T-cell (primary cell): ENCODE measurements around the gene TTK. TPM values are rescaled to one million over a fixed set of nuclear protein-coding genes. Genes with fewer than 3 reads are reported as not detected.

Experiments used
- ATAC-seq, 4 experiments: fragments of 200-7000 bp in 3 of 4; fragments of 150-1000 bp in 1 of 4; cut with Tn5 transposase; replicated peaks in 1 of 4; 1 replicate in 3 of 4; 2 replicates in 1 of 4; pipeline ENCODE4 v1.10.0; 2021; ENCODE audit warnings: moderate library complexity in 3 of 4, mild to moderate bottlenecking in 2 of 4, moderate number of reproducible peaks in 1 of 4
- CTCF ChIA-PET, 2 donors: fragments of 300-600 bp; sonication (Branson Sonifier 250); formaldehyde crosslinking; loops; one replicate each; lab custom pipeline; 2022; ENCODE audit warnings: antibody characterized with exemption in 2 of 2; lab: Charles Lee
- POLR2A ChIA-PET, 2 donors: fragments of 300-600 bp; sonication (Branson Sonifier 250); formaldehyde crosslinking; loops; one replicate each; lab custom pipeline; 2022; ENCODE audit warnings: antibody characterized with exemption in 2 of 2; lab: Charles Lee
- DNase-seq, 35 experiments: peaks; one replicate each; pipeline versions ENCODE4 v3.0.0 to v3.0.0-alpha.2; 2013 to 2023
- H3K27ac ChIP-seq: one replicate; pipeline ENCODE4 v1.5.1; 2013; ENCODE audit warnings: low read length
- H3K27me3 ChIP-seq, 2 experiments: replicated peaks in 1 of 2; 1 replicate in 1 of 2; 2 replicates in 1 of 2; pipeline versions ENCODE4 v1.6.1 to v1.7.0; 2013; ENCODE audit warnings: low read length in 1 of 2, mixed read lengths in 1 of 2; ENCODE audit not compliant: control insufficient read depth in 2 of 2, insufficient read depth in 2 of 2; ENCODE audit errors: extremely low read depth in 1 of 2
- H3K36me3 ChIP-seq, 2 donors: 1 replicate in 1 of 2; 2 replicates in 1 of 2; pipeline versions ENCODE4 v1.6.1 to v1.7.0; 2013; ENCODE audit warnings: low read length in 1 of 2; ENCODE audit not compliant: control insufficient read depth in 2 of 2, insufficient read depth in 1 of 2; ENCODE audit errors: extremely low read depth in 1 of 2
- H3K4me1 ChIP-seq, 2 experiments: 1 replicate in 1 of 2; 2 replicates in 1 of 2; pipeline versions ENCODE4 v1.6.1 to v1.7.0; 2013; ENCODE audit warnings: low read length in 2 of 2, mixed read lengths in 1 of 2; ENCODE audit not compliant: insufficient read depth in 2 of 2, control insufficient read depth in 1 of 2; ENCODE audit errors: extremely low read depth in 1 of 2
- H3K4me3 ChIP-seq, 2 donors: 1 replicate in 1 of 2; 2 replicates in 1 of 2; pipeline versions ENCODE4 v1.5.1 to v1.7.0; 2013; ENCODE audit warnings: mild to moderate bottlenecking in 2 of 2, low read length in 1 of 2, moderate library complexity in 1 of 2; ENCODE audit not compliant: control insufficient read depth in 1 of 2; ENCODE audit errors: extremely low read depth in 1 of 2
- H3K9me3 ChIP-seq: 2 replicates; pipeline ENCODE4 v1.7.0; 2013
- H3K27ac Mint-ChIP-seq, 2 donors: one replicate each; pipeline ENCODE4 v1.8.0; 2020 to 2021; ENCODE audit warnings: mild to moderate bottlenecking in 2 of 2, mixed read lengths in 2 of 2
- H3K27me3 Mint-ChIP-seq, 2 donors: one replicate each; pipeline ENCODE4 v1.8.0; 2021 to 2022; ENCODE audit warnings: mixed read lengths in 2 of 2
- H3K36me3 Mint-ChIP-seq: one replicate; pipeline ENCODE4 v1.8.0; 2021; ENCODE audit warnings: mixed read lengths
- H3K4me1 Mint-ChIP-seq, 3 donors: one replicate each; pipeline ENCODE4 v1.8.0; 2020 to 2022; ENCODE audit warnings: mixed read lengths in 3 of 3, mild to moderate bottlenecking in 1 of 3
- H3K4me3 Mint-ChIP-seq, 3 donors: one replicate each; pipeline ENCODE4 v1.8.0; 2020 to 2022; ENCODE audit warnings: mild to moderate bottlenecking in 3 of 3, mixed read lengths in 3 of 3, moderate library complexity in 3 of 3
- H3K9me3 Mint-ChIP-seq, 3 donors: one replicate each; pipeline ENCODE4 v1.8.0; 2020 to 2022; ENCODE audit warnings: mixed read lengths in 3 of 3
- WGBS: methylation state at CpG from one replicate; pipeline ENCODE4 v1.1.5; 2013; ENCODE audit warnings: missing lambda C conversion rate; ENCODE audit not compliant: insufficient coverage; 5-methylcytosine and 5-hydroxymethylcytosine counted together
- total RNA-seq, 35 experiments: library from RNA in 6 of 35; stranded (reverse) in 6 of 35; fragments of 120-200 nt in 1 of 35; gene quantifications; one replicate each; pipeline versions ENCODE4 v1.2.1 to v1.2.4 and lab custom pipeline; 2013 to 2026

Gene TTK
- total RNA-seq, 5 donors from 2014 or later (not counting 1 experiment from before 2014, with no cell fraction given), result 0.38 to 1.2 (median 0.55) TPM

- CTCF ChIA-PET, result no interaction called here
- Histone ChIP-seq H3K9me3 (no peaks in the 10 kb centered on the region), H3K27ac (no peak overlapping the region), H3K36me3 (no peaks in the 10 kb centered on the region), H3K4me3 (no peak overlapping the region), H3K27me3 (no peaks in the 10 kb centered on the region), H3K4me1 (peaks cover 0 to under 1% of the 10 kb centered on the region in 2 experiments)
- DNase-seq, result no peak
- POLR2A ChIA-PET, result no interaction called here
- H3K4me1 Mint-ChIP-seq, result peaks cover under 1% of the 10 kb centered on the region in 3 donors
- H3K4me3 Mint-ChIP-seq, result no peak overlapping the region
- H3K36me3 Mint-ChIP-seq, result no peaks in the 10 kb centered on the region
- no CpG with 5 or more reads among the region's 1 CpG for WGBS
- H3K9me3 Mint-ChIP-seq, result no peaks in the 10 kb centered on the region
- no peak overlapping the region for H3K27ac Mint-ChIP-seq
- no peak for ATAC-seq
- H3K27me3 Mint-ChIP-seq, result peaks cover 0 to 7% of the 10 kb centered on the region in 2 donors
Observed at GRCh38 chr6:79997728-79998127, 6.7 kb upstream of the TTK start.

- POLR2A ChIA-PET, result no interaction called here
- H3K36me3 Mint-ChIP-seq, result no peaks in the 10 kb centered on the region
- no CpG with 5 or more reads among the region's 1 CpG for WGBS
- Histone ChIP-seq H3K27me3 (no peaks in the 10 kb centered on the region), H3K4me1 (peaks cover 10 to 16% of the 10 kb centered on the region in 2 experiments), H3K4me3 (no peak overlapping the region), H3K36me3 (no peaks in the 10 kb centered on the region), H3K9me3 (no peaks in the 10 kb centered on the region), H3K27ac (no peak overlapping the region)
- peaks cover 0 to 7% of the 10 kb centered on the region in 2 donors for H3K27me3 Mint-ChIP-seq
- CTCF ChIA-PET, result interaction anchor here (1.2 to 1.4 kb wide), 2 partner anchors 52 kb away, joined by 3 to 7 read pairs; no protein-coding TSS in a partner anchor
- no peak overlapping the region for H3K4me3 Mint-ChIP-seq
- peaks cover 20 to 23% (median 20%) of the 10 kb centered on the region in 3 donors for H3K4me1 Mint-ChIP-seq
- no peaks in the 10 kb centered on the region for H3K9me3 Mint-ChIP-seq
- no peak overlapping the region for H3K27ac Mint-ChIP-seq
- ATAC-seq (no peak), DNase-seq (no peak)
Observed at GRCh38 chr6:80001337-80001736, 3.1 kb upstream of the TTK start.

DNA sequence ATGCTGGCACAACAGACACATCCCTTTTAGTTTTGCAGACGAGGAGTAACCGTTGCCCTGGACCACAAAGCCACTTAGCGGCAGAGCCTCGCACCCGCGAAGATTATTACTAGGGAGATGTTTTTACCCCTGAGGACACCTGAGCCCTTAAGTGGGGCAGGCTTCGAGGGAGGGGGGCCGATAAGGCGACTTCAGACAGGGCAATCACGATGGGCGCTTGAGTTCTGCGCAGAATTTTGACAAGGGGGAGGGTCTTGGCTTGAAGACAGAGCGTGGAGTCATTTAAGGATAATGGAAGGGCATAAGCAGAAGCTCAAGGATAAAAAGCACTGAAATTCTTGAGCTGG, 650 bp upstream of the TTK start:
- peak in 24 of 35 experiments; percentile 4 to 70 (median 29) for DNase-seq
- CTCF ChIA-PET, result interaction anchor here (0.7 to 2.1 kb wide), 11 partner anchors 18 to 1750 kb away, joined by 3 to 23 read pairs (median 5); partner anchors contain the start of genes BCKDHB (in 1 of the 2) and ELOVL4 (in 1 of the 2)
- peak overlapping the region; percentile 95 to 96 for H3K27ac Mint-ChIP-seq

DNA sequence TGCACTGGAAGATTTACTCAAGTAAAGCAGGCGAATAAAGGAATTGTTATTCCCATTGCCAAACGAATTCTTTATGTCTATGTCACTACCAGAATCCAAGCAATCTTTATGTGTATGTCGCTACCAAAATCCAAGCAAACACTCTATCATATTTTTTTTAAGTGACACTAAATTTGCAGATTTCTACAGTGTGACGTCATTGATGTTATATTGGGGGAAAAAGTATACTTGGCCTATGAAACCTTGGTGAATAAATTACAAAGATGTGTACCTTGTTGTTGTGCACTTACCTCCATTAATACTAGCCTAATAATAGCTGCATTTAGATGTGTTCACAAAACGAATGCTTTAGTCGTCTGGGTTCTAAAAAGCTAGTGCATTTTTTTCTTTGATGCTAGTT, 957 bp downstream of the TTK start:
- Mint-ChIP-seq H3K27ac (no peak overlapping the region), H3K36me3 (no peaks in the 10 kb centered on the region), H3K4me3 (peak overlapping the region; percentile 89 to 98 (median 92)), H3K4me1 (peaks cover 20 to 23% (median 20%) of the 10 kb centered on the region in 3 donors), H3K9me3 (no peaks in the 10 kb centered on the region), H3K27me3 (peaks cover 0 to 5% of the 10 kb centered on the region in 2 donors)
- Histone ChIP-seq H3K36me3 (no peaks in the 10 kb centered on the region), H3K4me1 (peaks cover 10 to 16% of the 10 kb centered on the region in 2 experiments), H3K27me3 (no peaks in the 10 kb centered on the region), H3K27ac (no peak overlapping the region), H3K9me3 (no peaks in the 10 kb centered on the region), H3K4me3 (no peak overlapping the region)
- no CpG with 5 or more reads among the region's 6 CpGs for WGBS
- ChIA-PET POLR2A (interaction anchor here in 1 of 2 donors (0.6 kb wide), 1 partner anchor 59 kb away, joined by 3 read pairs; no protein-coding TSS in a partner anchor), CTCF (interaction anchor here in 1 of 2 donors (0.6 to 1.1 kb wide), 2 partner anchors 87 to 138 kb away, joined by 3 read pairs; no protein-coding TSS in a partner anchor)
- DNase-seq (no peak), ATAC-seq (no peak)

More for the DNA sequence above, 650 bp upstream of the TTK start:
- Histone ChIP-seq H3K4me3 (peak overlapping the region; percentile 81 to 86), H3K27ac (peak overlapping the region; percentile 96), H3K4me1 (peaks cover 10 to 16% of the 10 kb centered on the region in 2 experiments), H3K27me3 (no peaks in the 10 kb centered on the region), H3K9me3 (no peaks in the 10 kb centered on the region), H3K36me3 (no peaks in the 10 kb centered on the region)
- Mint-ChIP-seq H3K27me3 (peaks cover 0 to 7% of the 10 kb centered on the region in 2 donors), H3K9me3 (no peaks in the 10 kb centered on the region), H3K4me3 (peak overlapping the region; percentile 89 to 98 (median 92)), H3K36me3 (no peaks in the 10 kb centered on the region), H3K4me1 (peaks cover 20 to 23% (median 20%) of the 10 kb centered on the region in 3 donors)
- WGBS, result under 1% methylated on average over 11 of the region's 13 CpGs
- POLR2A ChIA-PET, result interaction anchor here (0.5 to 1.5 kb wide), 4 partner anchors 8 to 102 kb away, joined by 3 to 4 read pairs (median 4); partner anchors contain the start of gene BCKDHB (in 1 of the 2)
- ATAC-seq, result peak in 3 of 4 experiments; percentile 22 to 27 (median 26)

DNA sequence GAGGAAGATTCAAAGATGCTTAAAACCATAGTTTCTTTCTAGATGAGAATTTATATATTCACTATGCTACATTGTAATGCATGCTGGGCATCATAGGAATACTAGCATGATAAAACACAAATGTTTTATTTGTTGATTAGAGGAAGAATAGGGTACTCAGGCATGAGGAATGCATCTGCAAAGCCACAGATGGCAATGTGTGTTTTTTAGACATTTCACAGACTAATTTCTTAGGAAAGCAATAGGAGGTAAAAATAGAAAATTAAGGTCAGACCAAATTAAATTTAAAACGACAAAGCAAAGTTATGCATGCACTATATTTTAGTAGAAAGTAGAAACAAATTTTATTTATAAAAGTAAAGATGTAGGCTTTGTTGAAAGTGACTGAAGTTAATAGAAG, 2.1 kb downstream of the TTK start:
- no peak overlapping the region for H3K4me3 ChIP-seq
- peaks cover 10 to 16% of the 10 kb centered on the region in 2 experiments for H3K4me1 ChIP-seq
- no CpG with 5 or more reads among the region's 1 CpG for WGBS
- ATAC-seq (no peak), DNase-seq (no peak)
- no peak overlapping the region for H3K27ac ChIP-seq
- H3K36me3 ChIP-seq, result no peaks in the 10 kb centered on the region
- ChIA-PET CTCF (no interaction called here), POLR2A (interaction anchor here in 1 of 2 donors (0.5 kb wide), 1 partner anchor 138 kb away, joined by 4 read pairs; no protein-coding TSS in a partner anchor)
- H3K4me1 Mint-ChIP-seq, result peaks cover 20 to 23% (median 20%) of the 10 kb centered on the region in 3 donors
- no peaks in the 10 kb centered on the region for H3K9me3 Mint-ChIP-seq
- no peaks in the 10 kb centered on the region for H3K36me3 Mint-ChIP-seq
- no peaks in the 10 kb centered on the region for H3K27me3 Mint-ChIP-seq
- H3K4me3 Mint-ChIP-seq, result no peak overlapping the region
- H3K9me3 ChIP-seq, result no peaks in the 10 kb centered on the region
- H3K27ac Mint-ChIP-seq, result no peak overlapping the region
- H3K27me3 ChIP-seq, result no peaks in the 10 kb centered on the region

DNA sequence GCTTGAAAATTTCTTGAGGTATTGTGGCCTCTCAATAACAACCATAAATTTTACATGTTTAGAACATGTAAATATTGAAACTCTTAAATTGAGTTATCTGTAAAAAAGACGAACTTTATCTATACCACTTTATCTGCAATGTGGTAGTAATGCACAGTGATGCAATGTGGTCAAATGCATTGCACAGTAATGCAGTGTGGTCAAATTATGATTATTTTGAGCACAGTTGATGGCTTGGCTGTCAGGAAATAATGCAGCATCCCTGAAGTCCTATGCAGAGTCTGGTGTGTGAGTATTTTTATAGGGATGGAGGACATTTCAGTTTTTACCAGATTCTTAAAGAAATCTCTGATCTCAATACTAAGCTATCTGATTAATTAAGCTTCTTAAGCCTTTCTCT, 5.1 kb downstream of the TTK start:
- peaks cover 3% of the 10 kb centered on the region for H3K36me3 Mint-ChIP-seq
- WGBS, result no CpG with 5 or more reads among the region's 1 CpG

More for the DNA sequence above, 5.1 kb downstream of the TTK start:
- H3K4me1 ChIP-seq, result peaks cover 5 to 7% of the 10 kb centered on the region in 2 experiments
- H3K4me1 Mint-ChIP-seq, result peaks cover 6 to 8% (median 6%) of the 10 kb centered on the region in 3 donors
- no peaks in the 10 kb centered on the region for H3K27me3 ChIP-seq
- no peak overlapping the region for H3K27ac Mint-ChIP-seq
- H3K36me3 ChIP-seq, result no peaks in the 10 kb centered on the region
- H3K4me3 ChIP-seq, result no peak overlapping the region
- CTCF ChIA-PET, result interaction anchor here in 1 of 2 donors (1.0 to 1.3 kb wide), 2 partner anchors 63 to 1744 kb away, joined by 3 to 4 read pairs; partner anchors contain the start of gene ELOVL4
- H3K9me3 ChIP-seq, result no peaks in the 10 kb centered on the region
- DNase-seq, result no peak
- no peaks in the 10 kb centered on the region for H3K27me3 Mint-ChIP-seq
- POLR2A ChIA-PET, result no interaction called here
- H3K27ac ChIP-seq, result no peak overlapping the region
- H3K4me3 Mint-ChIP-seq, result no peak overlapping the region
- H3K9me3 Mint-ChIP-seq, result no peaks in the 10 kb centered on the region
- ATAC-seq, result no peak
